ENCODE data around the gene COL20A1. TPM values are rescaled to one million over a fixed set of nuclear protein-coding genes. Genes with fewer than 3 reads are reported as not detected.
A peak's percentile ranks its signal among the peaks of the same experiment; 100 is the strongest.

The COL20A1 gene
- total RNA-seq, 5 donors from 2014 or later (not counting 1 experiment from before 2014, with no cell fraction given) = 0.16 to 0.35 (median 0.23) TPM; not detected in 2

GRCh38 chr20:63290136-63290676 lies 2.8 kb upstream of the COL20A1 start:
- Mint-ChIP-seq H3K27me3 (peaks cover 0 to 4% of the 10 kb centered on the region in 2 donors), H3K27ac (no peak overlapping the region), H3K4me3 (no peak overlapping the region), H3K4me1 (peaks cover 1 to 5% (median 3%) of the 10 kb centered on the region in 3 donors), H3K9me3 (no peaks in the 10 kb centered on the region), H3K36me3 (peaks cover 6% of the 10 kb centered on the region)
- peaks cover 16 to 20% of the 10 kb centered on the region in 2 donors for H3K36me3 ChIP-seq (ENCODE audit: control insufficient read depth in 2 of 2, extremely low read depth in 1 of 2, insufficient read depth in 1 of 2, low read length in 1 of 2)
- peaks cover 0 to 28% of the 10 kb centered on the region in 2 experiments for H3K27me3 ChIP-seq (replicated peaks in 1 of 2; ENCODE audit: control insufficient read depth in 2 of 2, extremely low read depth in 1 of 2, insufficient read depth in 2 of 2, low read length in 1 of 2)
- DNase-seq (no peak), ATAC-seq (replicated peaks in 1 of 4) (no peak)
- ChIA-PET POLR2A (no interaction called here), CTCF (no interaction called here)
- H3K27ac ChIP-seq (ENCODE audit: low read length) = no peak overlapping the region
- no peaks in the 10 kb centered on the region for H3K9me3 ChIP-seq
- 91% methylated on average over 17 of the region's 17 CpGs for WGBS (ENCODE audit: insufficient coverage)
- H3K4me1 ChIP-seq (ENCODE audit: control insufficient read depth in 1 of 2, extremely low read depth in 1 of 2, insufficient read depth in 2 of 2, low read length in 2 of 2) = peaks cover 0 to 16% of the 10 kb centered on the region in 2 experiments
- no peak overlapping the region for H3K4me3 ChIP-seq (ENCODE audit: control insufficient read depth in 1 of 2, extremely low read depth in 1 of 2, low read length in 1 of 2)

- Histone ChIP-seq H3K4me1 (ENCODE audit: control insufficient read depth in 1 of 2, extremely low read depth in 1 of 2, insufficient read depth in 2 of 2, low read length in 2 of 2) (peaks cover 0 to 18% of the 10 kb centered on the region in 2 experiments), H3K4me3 (ENCODE audit: control insufficient read depth in 1 of 2, extremely low read depth in 1 of 2, low read length in 1 of 2) (no peak overlapping the region), H3K27ac (ENCODE audit: low read length) (no peak overlapping the region), H3K9me3 (no peaks in the 10 kb centered on the region), H3K36me3 (ENCODE audit: control insufficient read depth in 2 of 2, extremely low read depth in 1 of 2, insufficient read depth in 1 of 2, low read length in 1 of 2) (peaks cover 11 to 13% of the 10 kb centered on the region in 2 donors), H3K27me3 (replicated peaks in 1 of 2; ENCODE audit: control insufficient read depth in 2 of 2, extremely low read depth in 1 of 2, insufficient read depth in 2 of 2, low read length in 1 of 2) (peaks cover 0 to 34% of the 10 kb centered on the region in 2 experiments)
- ATAC-seq (replicated peaks in 1 of 4) (peak; percentile 47 to 65 (median 56)), DNase-seq (peak in 32 of 35 experiments; percentile 27 to 71 (median 54))
- Mint-ChIP-seq H3K27me3 (peaks cover 0 to 6% of the 10 kb centered on the region in 2 donors), H3K27ac (no peak overlapping the region), H3K9me3 (no peaks in the 10 kb centered on the region), H3K4me1 (peaks cover 8 to 10% (median 10%) of the 10 kb centered on the region in 3 donors), H3K36me3 (peaks cover 6% of the 10 kb centered on the region), H3K4me3 (no peak overlapping the region)
- POLR2A ChIA-PET = no interaction called here
- CTCF ChIA-PET = no interaction called here
- 57% methylated on average over 21 of the region's 26 CpGs for WGBS (ENCODE audit: insufficient coverage)
Measured at GRCh38 chr20:63290677-63291472, 2.1 kb upstream of the COL20A1 start.

DNA sequence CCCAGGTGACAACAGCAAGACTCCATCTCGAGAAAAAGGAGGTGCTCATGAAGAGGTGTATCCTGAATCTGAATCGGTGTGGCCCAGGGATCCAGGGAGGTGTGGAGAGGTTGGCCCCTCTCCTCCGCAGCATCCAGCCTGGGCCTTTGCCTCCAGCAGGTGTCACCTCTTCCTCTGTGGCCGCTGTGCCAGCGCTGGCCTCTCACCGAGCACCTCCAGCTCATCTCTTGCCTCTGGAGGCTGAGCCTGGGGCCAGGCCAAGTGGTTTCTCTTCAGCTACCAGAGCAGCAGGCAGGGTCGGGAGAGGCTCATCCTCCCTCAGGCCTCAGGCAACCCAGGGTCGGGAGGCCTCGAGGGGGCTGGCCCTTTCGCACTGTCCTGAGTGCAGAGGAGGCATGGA lies 1.2 kb upstream of the COL20A1 start:
- no peak overlapping the region for H3K4me3 Mint-ChIP-seq
- peaks cover 0 to 7% of the 10 kb centered on the region in 2 donors for H3K27me3 Mint-ChIP-seq
- ATAC-seq (replicated peaks in 1 of 4) = no peak
- ChIA-PET POLR2A (no interaction called here), CTCF (no interaction called here)
- H3K9me3 Mint-ChIP-seq = no peaks in the 10 kb centered on the region
- no peak overlapping the region for H3K4me3 ChIP-seq (ENCODE audit: control insufficient read depth in 1 of 2, extremely low read depth in 1 of 2, low read length in 1 of 2)
- no peaks in the 10 kb centered on the region for H3K9me3 ChIP-seq
- H3K27me3 ChIP-seq (replicated peaks in 1 of 2; ENCODE audit: control insufficient read depth in 2 of 2, extremely low read depth in 1 of 2, insufficient read depth in 2 of 2, low read length in 1 of 2) = peaks cover 0 to 44% of the 10 kb centered on the region in 2 experiments
- WGBS (ENCODE audit: insufficient coverage) = 88% methylated on average over 10 of the region's 10 CpGs
- peaks cover 6 to 8% of the 10 kb centered on the region in 2 donors for H3K36me3 ChIP-seq (ENCODE audit: control insufficient read depth in 2 of 2, extremely low read depth in 1 of 2, insufficient read depth in 1 of 2, low read length in 1 of 2)
- H3K27ac ChIP-seq (ENCODE audit: low read length) = no peak overlapping the region
- H3K4me1 ChIP-seq (ENCODE audit: control insufficient read depth in 1 of 2, extremely low read depth in 1 of 2, insufficient read depth in 2 of 2, low read length in 2 of 2) = peaks cover 0 to 22% of the 10 kb centered on the region in 2 experiments
- H3K36me3 Mint-ChIP-seq = peaks cover 6% of the 10 kb centered on the region
- DNase-seq = no peak
- peaks cover 8 to 12% (median 9%) of the 10 kb centered on the region in 3 donors for H3K4me1 Mint-ChIP-seq
- no peak overlapping the region for H3K27ac Mint-ChIP-seq

- Histone ChIP-seq H3K4me1 (ENCODE audit: control insufficient read depth in 1 of 2, extremely low read depth in 1 of 2, insufficient read depth in 2 of 2, low read length in 2 of 2) (peaks cover 0 to 22% of the 10 kb centered on the region in 2 experiments), H3K36me3 (ENCODE audit: control insufficient read depth in 2 of 2, extremely low read depth in 1 of 2, insufficient read depth in 1 of 2, low read length in 1 of 2) (peaks cover 6 to 8% of the 10 kb centered on the region in 2 donors), H3K27ac (ENCODE audit: low read length) (no peak overlapping the region), H3K27me3 (replicated peaks in 1 of 2; ENCODE audit: control insufficient read depth in 2 of 2, extremely low read depth in 1 of 2, insufficient read depth in 2 of 2, low read length in 1 of 2) (peaks cover 0 to 49% of the 10 kb centered on the region in 2 experiments), H3K4me3 (ENCODE audit: control insufficient read depth in 1 of 2, extremely low read depth in 1 of 2, low read length in 1 of 2) (no peak overlapping the region), H3K9me3 (no peaks in the 10 kb centered on the region)
- ATAC-seq (replicated peaks in 1 of 4) = no peak
- CTCF ChIA-PET = no interaction called here
- H3K36me3 Mint-ChIP-seq = peaks cover 4% of the 10 kb centered on the region
- DNase-seq = no peak
- H3K9me3 Mint-ChIP-seq = no peaks in the 10 kb centered on the region
- 87% methylated on average over 14 of the region's 16 CpGs for WGBS (ENCODE audit: insufficient coverage)
- POLR2A ChIA-PET = no interaction called here
- peaks cover 8 to 12% (median 9%) of the 10 kb centered on the region in 3 donors for H3K4me1 Mint-ChIP-seq
- H3K4me3 Mint-ChIP-seq = no peak overlapping the region
- H3K27ac Mint-ChIP-seq = no peak overlapping the region
- peaks cover 0 to 9% of the 10 kb centered on the region in 2 donors for H3K27me3 Mint-ChIP-seq
Measured at GRCh38 chr20:63292292-63292701, 689 bp upstream of the COL20A1 start.

- CTCF ChIA-PET = no interaction called here
- H3K9me3 ChIP-seq = no peaks in the 10 kb centered on the region
Measured at GRCh38 chr20:63293456-63293855, 470 bp downstream of the COL20A1 start.

GRCh38 chr20:63293871-63294535 lies 1.0 kb downstream of the COL20A1 start:
- Histone ChIP-seq H3K36me3 (ENCODE audit: control insufficient read depth in 2 of 2, extremely low read depth in 1 of 2, insufficient read depth in 1 of 2, low read length in 1 of 2) (no peaks in the 10 kb centered on the region), H3K27ac (ENCODE audit: low read length) (no peak overlapping the region), H3K4me1 (ENCODE audit: control insufficient read depth in 1 of 2, extremely low read depth in 1 of 2, insufficient read depth in 2 of 2, low read length in 2 of 2) (peaks cover 0 to 22% of the 10 kb centered on the region in 2 experiments), H3K4me3 (ENCODE audit: control insufficient read depth in 1 of 2, extremely low read depth in 1 of 2, low read length in 1 of 2) (no peak overlapping the region), H3K9me3 (no peaks in the 10 kb centered on the region), H3K27me3 (replicated peaks in 1 of 2; ENCODE audit: control insufficient read depth in 2 of 2, extremely low read depth in 1 of 2, insufficient read depth in 2 of 2, low read length in 1 of 2) (peaks cover 0 to 65% of the 10 kb centered on the region in 2 experiments)
- H3K4me3 Mint-ChIP-seq = no peak overlapping the region
- ATAC-seq (replicated peaks in 1 of 4) (no peak), DNase-seq (no peak)
- H3K9me3 Mint-ChIP-seq = no peaks in the 10 kb centered on the region
- no peaks in the 10 kb centered on the region for H3K36me3 Mint-ChIP-seq
- whole genome bisulfite sequencing (ENCODE audit: insufficient coverage) = 79% methylated on average over 10 of the region's 22 CpGs
- H3K4me1 Mint-ChIP-seq = peaks cover 8 to 12% (median 9%) of the 10 kb centered on the region in 3 donors
- peaks cover 3 to 17% of the 10 kb centered on the region in 2 donors for H3K27me3 Mint-ChIP-seq
- ChIA-PET POLR2A (no interaction called here), CTCF (no interaction called here)
- H3K27ac Mint-ChIP-seq = no peak overlapping the region

More at GRCh38 chr20:63293456-63293855, 470 bp downstream of the COL20A1 start:
- peaks cover 0 to 60% of the 10 kb centered on the region in 2 experiments for H3K27me3 ChIP-seq (replicated peaks in 1 of 2; ENCODE audit: control insufficient read depth in 2 of 2, extremely low read depth in 1 of 2, insufficient read depth in 2 of 2, low read length in 1 of 2)
- H3K4me3 ChIP-seq (ENCODE audit: control insufficient read depth in 1 of 2, extremely low read depth in 1 of 2, low read length in 1 of 2) = no peak overlapping the region
- no peak overlapping the region for H3K27ac Mint-ChIP-seq
- peaks cover 4% of the 10 kb centered on the region for H3K36me3 Mint-ChIP-seq
- H3K4me1 ChIP-seq (ENCODE audit: control insufficient read depth in 1 of 2, extremely low read depth in 1 of 2, insufficient read depth in 2 of 2, low read length in 2 of 2) = peaks cover 0 to 22% of the 10 kb centered on the region in 2 experiments
- peaks cover 0 to 13% of the 10 kb centered on the region in 2 donors for H3K27me3 Mint-ChIP-seq
- H3K27ac ChIP-seq (ENCODE audit: low read length) = no peak overlapping the region
- no peaks in the 10 kb centered on the region for H3K36me3 ChIP-seq (ENCODE audit: control insufficient read depth in 2 of 2, extremely low read depth in 1 of 2, insufficient read depth in 1 of 2, low read length in 1 of 2)
- WGBS (ENCODE audit: insufficient coverage) = 68% methylated on average over 9 of the region's 11 CpGs
- DNase-seq = no peak
- no peaks in the 10 kb centered on the region for H3K9me3 Mint-ChIP-seq
- peaks cover 8 to 12% (median 9%) of the 10 kb centered on the region in 3 donors for H3K4me1 Mint-ChIP-seq
- POLR2A ChIA-PET = no interaction called here
- no peak for ATAC-seq (replicated peaks in 1 of 4)
- H3K4me3 Mint-ChIP-seq = no peak overlapping the region
